GM12874 (cell line): ENCODE data around the gene NOX3.

Experiments
- CTCF ChIP-seq: IDR thresholded peaks from 2 replicates; pipeline ENCODE4 v1.5.1; 2011; ENCODE audit warnings: low read depth, mild to moderate bottlenecking, control low read depth, low read length, moderate library complexity; ENCODE audit not compliant: insufficient read depth

The NOX3 gene

GRCh38 chr6:155424181-155424580 lies 31.5 kb downstream of the NOX3 start:
- TF ChIP-seq CTCF, result no peak

DNA sequence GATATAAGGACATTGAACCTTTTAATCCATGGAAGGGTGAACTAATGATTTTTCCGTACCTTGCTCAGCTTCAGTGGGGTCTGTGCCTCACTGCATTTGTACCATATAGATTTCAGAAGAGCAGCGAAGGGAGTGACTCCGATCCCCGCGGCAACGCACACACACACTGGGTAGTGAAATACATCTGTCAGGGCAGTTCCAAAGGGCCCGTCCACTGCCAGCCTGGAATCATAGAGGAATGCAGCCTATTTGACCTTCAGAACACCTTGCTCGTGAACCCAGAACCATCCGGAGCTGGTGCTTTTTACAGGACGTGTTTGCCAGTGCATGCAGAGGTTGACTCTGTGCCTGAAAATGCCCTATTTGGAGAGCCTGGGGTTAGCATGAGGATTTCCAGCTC lies 33.0 kb downstream of the NOX3 start:
- no peak for TF ChIP-seq CTCF

GRCh38 chr6:155420492-155420891 lies 35.1 kb downstream of the NOX3 start:
- no peak for TF ChIP-seq CTCF

- TF ChIP-seq CTCF, result no peak
Observed at GRCh38 chr6:155419161-155419560, 36.5 kb downstream of the NOX3 start.

- TF ChIP-seq CTCF, result no peak
Observed at GRCh38 chr6:155418017-155418761, 37.5 kb downstream of the NOX3 start.

- TF ChIP-seq CTCF, result no peak
Observed at GRCh38 chr6:155417454-155417853, 38.2 kb downstream of the NOX3 start.

GRCh38 chr6:155415953-155416352 lies 39.7 kb downstream of the NOX3 start:
- TF ChIP-seq CTCF, result no peak

- TF ChIP-seq CTCF, result no peak
Observed at GRCh38 chr6:155414049-155414448, 41.6 kb downstream of the NOX3 start.
